ENCODE results near the gene CEP41. TPM values are rescaled to one million over a fixed set of nuclear protein-coding genes. Genes with fewer than 3 reads are reported as not detected.

Gene CEP41
- total RNA-seq, 1 donor from 2014 or later: 4.7 TPM

DNA sequence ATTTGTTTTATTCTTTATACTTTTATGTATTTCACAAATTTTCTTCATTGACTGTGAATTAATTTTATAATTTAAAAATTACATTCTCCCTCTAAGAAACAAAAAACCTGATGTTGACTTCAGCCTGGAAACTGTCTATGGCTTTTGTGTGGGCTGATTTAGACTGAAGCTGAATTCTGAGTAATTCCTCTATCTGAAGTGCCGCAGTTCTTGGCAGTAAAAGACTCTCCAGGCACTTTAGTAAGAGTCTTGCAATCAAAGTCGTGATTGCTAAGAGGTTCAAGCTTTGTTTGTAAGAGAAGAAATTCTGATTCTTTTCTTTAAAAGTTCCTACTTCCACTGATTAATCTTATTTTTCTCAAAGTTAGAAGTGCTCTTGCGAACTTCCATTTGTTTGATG lies 3.4 kb upstream of the CEP41 start:
- Histone ChIP-seq H3K36me3 (no peaks in the 10 kb centered on the region), H3K27me3 (no peaks in the 10 kb centered on the region), H3K9me3 (no peaks in the 10 kb centered on the region), H3K27ac (no peak overlapping the region), H3K4me1 (peaks cover 10% of the 10 kb centered on the region), H3K4me3 (no peak overlapping the region)
- intact Hi-C loops (cut with DNase I): no loop called here
- no peak for DNase-seq (ENCODE audit: extremely low spot score in 2 of 2)
- no peak for TF ChIP-seq POLR2A (IDR thresholded peaks at IDR 0.05)
- TF ChIP-seq POLR2AphosphoS5 (IDR thresholded peaks at IDR 0.05; ENCODE audit: insufficient read depth in 1 of 2, low read depth in 1 of 2): no peak
- TF ChIP-seq, protein P1, sequence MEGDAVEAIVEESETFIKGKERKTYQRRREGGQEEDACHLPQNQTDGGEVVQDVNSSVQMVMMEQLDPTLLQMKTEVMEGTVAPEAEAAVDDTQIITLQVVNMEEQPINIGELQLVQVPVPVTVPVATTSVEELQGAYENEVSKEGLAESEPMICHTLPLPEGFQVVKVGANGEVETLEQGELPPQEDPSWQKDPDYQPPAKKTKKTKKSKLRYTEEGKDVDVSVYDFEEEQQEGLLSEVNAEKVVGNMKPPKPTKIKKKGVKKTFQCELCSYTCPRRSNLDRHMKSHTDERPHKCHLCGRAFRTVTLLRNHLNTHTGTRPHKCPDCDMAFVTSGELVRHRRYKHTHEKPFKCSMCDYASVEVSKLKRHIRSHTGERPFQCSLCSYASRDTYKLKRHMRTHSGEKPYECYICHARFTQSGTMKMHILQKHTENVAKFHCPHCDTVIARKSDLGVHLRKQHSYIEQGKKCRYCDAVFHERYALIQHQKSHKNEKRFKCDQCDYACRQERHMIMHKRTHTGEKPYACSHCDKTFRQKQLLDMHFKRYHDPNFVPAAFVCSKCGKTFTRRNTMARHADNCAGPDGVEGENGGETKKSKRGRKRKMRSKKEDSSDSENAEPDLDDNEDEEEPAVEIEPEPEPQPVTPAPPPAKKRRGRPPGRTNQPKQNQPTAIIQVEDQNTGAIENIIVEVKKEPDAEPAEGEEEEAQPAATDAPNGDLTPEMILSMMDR (IDR thresholded peaks at IDR 0.05): no peak

DNA sequence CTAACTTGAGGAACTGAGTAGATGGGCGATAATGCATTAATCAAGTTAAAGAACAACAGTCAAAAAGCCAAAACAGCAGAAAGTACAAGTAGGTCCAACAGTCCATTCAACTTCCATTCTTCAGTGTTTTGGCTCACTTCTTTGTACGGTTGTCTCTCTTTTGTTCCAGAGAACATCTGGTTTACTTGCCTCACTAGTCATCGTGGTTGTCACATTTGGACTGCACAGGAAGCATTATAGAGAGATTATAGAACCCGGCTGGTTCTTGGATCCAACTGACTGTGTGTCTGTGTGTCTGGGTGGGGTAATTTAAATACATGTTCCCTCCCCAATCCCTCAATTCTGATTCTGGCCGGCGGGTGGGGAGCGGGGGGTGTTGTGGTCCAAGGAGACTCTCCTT lies 1.8 kb upstream of the CEP41 start:
- intact Hi-C loops (cut with DNase I): no loop called here
- no peak for DNase-seq (ENCODE audit: extremely low spot score in 2 of 2)
- no peak overlapping the region for H3K4me3 ChIP-seq
- peaks cover 10% of the 10 kb centered on the region for H3K4me1 ChIP-seq
- no peaks in the 10 kb centered on the region for H3K36me3 ChIP-seq
- TF ChIP-seq, protein P1 (IDR thresholded peaks at IDR 0.05): no peak
- no peak for TF ChIP-seq POLR2AphosphoS5 (IDR thresholded peaks at IDR 0.05; ENCODE audit: insufficient read depth in 1 of 2, low read depth in 1 of 2)
- no peak for TF ChIP-seq POLR2A (IDR thresholded peaks at IDR 0.05)
- no peaks in the 10 kb centered on the region for H3K9me3 ChIP-seq
- no peaks in the 10 kb centered on the region for H3K27me3 ChIP-seq
- H3K27ac ChIP-seq: no peak overlapping the region

DNA sequence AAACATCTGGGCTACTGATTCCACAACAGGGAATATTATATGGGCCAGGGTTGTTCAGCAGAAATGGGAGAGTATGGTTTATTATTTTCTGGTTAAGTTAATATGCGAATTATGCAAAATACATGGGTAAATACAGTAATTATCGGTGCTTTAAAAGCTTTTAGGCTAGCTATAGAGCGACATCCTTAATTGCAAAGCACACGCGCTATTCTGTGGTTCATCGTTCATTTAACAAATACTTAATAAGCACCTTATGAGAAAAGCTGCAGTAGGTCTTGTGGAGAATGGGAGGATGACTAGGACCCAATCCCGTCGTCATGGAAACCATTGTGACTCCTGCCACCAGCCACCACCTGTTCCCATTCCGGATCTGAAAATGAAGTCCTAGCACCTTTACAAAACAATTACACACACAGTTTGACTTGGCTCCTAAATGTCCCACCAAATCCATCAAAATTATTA lies 623 bp upstream of the CEP41 start:
- TF ChIP-seq POLR2AphosphoS5 (IDR thresholded peaks at IDR 0.05; ENCODE audit: insufficient read depth in 1 of 2, low read depth in 1 of 2) (no peak), POLR2A (IDR thresholded peaks at IDR 0.05) (no peak)
- TF ChIP-seq, protein P1 (IDR thresholded peaks at IDR 0.05): no peak
- intact Hi-C loops (cut with DNase I): no loop called here
- no peaks in the 10 kb centered on the region for H3K27me3 ChIP-seq

DNA sequence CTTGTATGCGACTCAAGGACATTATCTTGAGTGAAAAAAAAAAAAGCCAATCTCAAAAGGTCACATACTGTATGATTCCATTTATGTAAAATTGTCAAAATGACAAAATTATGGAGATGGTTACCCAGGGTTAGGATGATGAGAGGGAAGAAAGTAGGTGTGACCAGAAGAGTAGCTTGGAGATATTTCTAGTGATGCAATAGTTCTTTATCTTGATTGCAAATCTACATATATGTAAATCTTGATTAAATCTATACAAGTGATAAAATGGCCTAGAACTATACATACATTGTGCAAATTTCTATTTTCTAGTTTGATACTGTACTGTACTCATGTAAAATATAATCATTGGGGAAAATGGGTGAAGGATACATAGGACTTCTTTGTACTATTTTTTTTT lies 4.6 kb downstream of the CEP41 start:
- H3K9me3 ChIP-seq: no peaks in the 10 kb centered on the region
- H3K36me3 ChIP-seq: no peaks in the 10 kb centered on the region
- intact Hi-C loops (cut with DNase I): no loop called here
- H3K4me1 ChIP-seq: peaks cover 6% of the 10 kb centered on the region
- TF ChIP-seq POLR2A (IDR thresholded peaks at IDR 0.05) (no peak), POLR2AphosphoS5 (IDR thresholded peaks at IDR 0.05; ENCODE audit: insufficient read depth in 1 of 2, low read depth in 1 of 2) (no peak)
- TF ChIP-seq, protein P1 (IDR thresholded peaks at IDR 0.05): no peak
- no peak overlapping the region for H3K27ac ChIP-seq
- H3K4me3 ChIP-seq: no peak overlapping the region
- DNase-seq (ENCODE audit: extremely low spot score in 2 of 2): no peak
- H3K27me3 ChIP-seq: no peaks in the 10 kb centered on the region

More for the DNA sequence above, 623 bp upstream of the CEP41 start:
- no peak for DNase-seq (ENCODE audit: extremely low spot score in 2 of 2)
- peak overlapping the region; percentile 72 for H3K27ac ChIP-seq
- peak overlapping the region; percentile 58 to 64 for H3K4me3 ChIP-seq
- peaks cover 10% of the 10 kb centered on the region for H3K4me1 ChIP-seq
- no peaks in the 10 kb centered on the region for H3K9me3 ChIP-seq
- no peaks in the 10 kb centered on the region for H3K36me3 ChIP-seq

DNA sequence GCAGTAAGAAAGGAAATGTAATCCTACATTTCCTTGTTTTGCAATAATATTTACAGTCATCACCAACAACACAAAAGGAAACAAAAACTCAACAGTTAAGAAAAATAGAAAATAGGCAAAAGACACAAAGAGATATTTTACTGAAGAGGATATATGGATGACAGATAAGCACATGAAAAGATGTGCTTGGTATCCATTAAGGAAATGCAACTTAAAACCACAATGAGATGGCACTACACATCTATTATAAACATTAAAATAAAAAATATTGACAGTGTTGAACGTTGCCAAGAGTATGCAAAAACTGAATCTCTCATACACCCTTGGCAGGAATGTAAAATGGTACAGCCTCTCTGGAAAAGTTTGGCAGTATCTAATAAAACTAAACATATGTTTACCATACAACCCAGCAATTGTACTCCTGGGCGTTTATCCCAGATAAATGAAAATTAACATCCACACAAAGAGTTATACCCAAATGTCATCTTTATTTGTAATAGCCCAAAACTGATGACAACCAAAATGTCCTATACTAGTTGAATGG lies 5.4 kb downstream of the CEP41 start:
- no peaks in the 10 kb centered on the region for H3K27me3 ChIP-seq
- no peaks in the 10 kb centered on the region for H3K36me3 ChIP-seq
- intact Hi-C loops (cut with DNase I): no loop called here
- peaks cover 13% of the 10 kb centered on the region for H3K4me1 ChIP-seq
- DNase-seq (ENCODE audit: extremely low spot score in 2 of 2): no peak
- no peaks in the 10 kb centered on the region for H3K9me3 ChIP-seq
- TF ChIP-seq POLR2A (IDR thresholded peaks at IDR 0.05) (no peak), POLR2AphosphoS5 (IDR thresholded peaks at IDR 0.05; ENCODE audit: insufficient read depth in 1 of 2, low read depth in 1 of 2) (no peak)
- TF ChIP-seq, protein P1 (IDR thresholded peaks at IDR 0.05): no peak
- H3K4me3 ChIP-seq: no peak overlapping the region
- no peak overlapping the region for H3K27ac ChIP-seq

Measured in vagina (tissue), 2 donors.